ENCODE measurements around the gene TUT4. TPM values are rescaled to one million over a fixed set of nuclear protein-coding genes. Genes with fewer than 3 reads are reported as not detected.

The TUT4 gene
- total RNA-seq, 1 donor from 2014 or later: 78.5 TPM

- H3K36me3 Mint-ChIP-seq (ENCODE audit: low read depth, unreplicated experiment): peaks cover 11% of the 10 kb centered on the region
- no peaks in the 10 kb centered on the region for H3K4me1 Mint-ChIP-seq (ENCODE audit: unreplicated experiment)
- H3K4me3 Mint-ChIP-seq (ENCODE audit: unreplicated experiment): no peak overlapping the region
- peaks cover 1% of the 10 kb centered on the region for H3K27me3 Mint-ChIP-seq (ENCODE audit: unreplicated experiment)
- no peak overlapping the region for H3K27ac Mint-ChIP-seq (ENCODE audit: unreplicated experiment)
- H3K9me3 Mint-ChIP-seq (ENCODE audit: unreplicated experiment): no peaks in the 10 kb centered on the region
- DNase-seq (ENCODE audit: low spot score): no peak
- no peak for TF ChIP-seq CTCF (IDR thresholded peaks at IDR 0.05; ENCODE audit: unreplicated experiment)
These were observed 83.8 kb downstream of the TUT4 start for GRCh38 chr1:52469108-52469507.

- Mint-ChIP-seq H3K36me3 (ENCODE audit: low read depth, unreplicated experiment) (peaks cover 4% of the 10 kb centered on the region), H3K27me3 (ENCODE audit: unreplicated experiment) (peaks cover 3% of the 10 kb centered on the region), H3K4me1 (ENCODE audit: unreplicated experiment) (no peaks in the 10 kb centered on the region), H3K9me3 (ENCODE audit: unreplicated experiment) (no peaks in the 10 kb centered on the region), H3K27ac (ENCODE audit: unreplicated experiment) (no peak overlapping the region), H3K4me3 (ENCODE audit: unreplicated experiment) (no peak overlapping the region)
- TF ChIP-seq CTCF (IDR thresholded peaks at IDR 0.05; ENCODE audit: unreplicated experiment): no peak
- DNase-seq (ENCODE audit: low spot score): no peak
These were observed 89.0 kb downstream of the TUT4 start for GRCh38 chr1:52463891-52464290.

- Mint-ChIP-seq H3K27me3 (ENCODE audit: unreplicated experiment) (peaks cover 1% of the 10 kb centered on the region), H3K4me3 (ENCODE audit: unreplicated experiment) (no peak overlapping the region), H3K27ac (ENCODE audit: unreplicated experiment) (no peak overlapping the region), H3K36me3 (ENCODE audit: low read depth, unreplicated experiment) (peaks cover 4% of the 10 kb centered on the region), H3K9me3 (ENCODE audit: unreplicated experiment) (no peaks in the 10 kb centered on the region), H3K4me1 (ENCODE audit: unreplicated experiment) (no peaks in the 10 kb centered on the region)
- no peak for TF ChIP-seq CTCF (IDR thresholded peaks at IDR 0.05; ENCODE audit: unreplicated experiment)
- no peak for DNase-seq (ENCODE audit: low spot score)
These were observed 91.1 kb downstream of the TUT4 start for GRCh38 chr1:52461821-52462220.

- Mint-ChIP-seq H3K9me3 (ENCODE audit: unreplicated experiment) (no peaks in the 10 kb centered on the region), H3K27me3 (ENCODE audit: unreplicated experiment) (peaks cover 1% of the 10 kb centered on the region), H3K4me3 (ENCODE audit: unreplicated experiment) (no peak overlapping the region), H3K27ac (ENCODE audit: unreplicated experiment) (no peak overlapping the region), H3K36me3 (ENCODE audit: low read depth, unreplicated experiment) (peaks cover 11% of the 10 kb centered on the region), H3K4me1 (ENCODE audit: unreplicated experiment) (no peaks in the 10 kb centered on the region)
- DNase-seq (ENCODE audit: low spot score): no peak
- TF ChIP-seq CTCF (IDR thresholded peaks at IDR 0.05; ENCODE audit: unreplicated experiment): no peak
These were observed 92.2 kb downstream of the TUT4 start for GRCh38 chr1:52460694-52461093.

GRCh38 chr1:52455686-52456085 lies 97.2 kb downstream of the TUT4 start:
- Mint-ChIP-seq H3K27ac (ENCODE audit: unreplicated experiment) (no peak overlapping the region), H3K36me3 (ENCODE audit: low read depth, unreplicated experiment) (peaks cover 12% of the 10 kb centered on the region), H3K4me3 (ENCODE audit: unreplicated experiment) (no peak overlapping the region), H3K27me3 (ENCODE audit: unreplicated experiment) (peaks cover 1% of the 10 kb centered on the region), H3K4me1 (ENCODE audit: unreplicated experiment) (peaks cover 4% of the 10 kb centered on the region), H3K9me3 (ENCODE audit: unreplicated experiment) (no peaks in the 10 kb centered on the region)
- DNase-seq (ENCODE audit: low spot score): no peak
- TF ChIP-seq CTCF (IDR thresholded peaks at IDR 0.05; ENCODE audit: unreplicated experiment): no peak
